ENCODE measurements around the gene CTSC.

The CTSC gene

DNA sequence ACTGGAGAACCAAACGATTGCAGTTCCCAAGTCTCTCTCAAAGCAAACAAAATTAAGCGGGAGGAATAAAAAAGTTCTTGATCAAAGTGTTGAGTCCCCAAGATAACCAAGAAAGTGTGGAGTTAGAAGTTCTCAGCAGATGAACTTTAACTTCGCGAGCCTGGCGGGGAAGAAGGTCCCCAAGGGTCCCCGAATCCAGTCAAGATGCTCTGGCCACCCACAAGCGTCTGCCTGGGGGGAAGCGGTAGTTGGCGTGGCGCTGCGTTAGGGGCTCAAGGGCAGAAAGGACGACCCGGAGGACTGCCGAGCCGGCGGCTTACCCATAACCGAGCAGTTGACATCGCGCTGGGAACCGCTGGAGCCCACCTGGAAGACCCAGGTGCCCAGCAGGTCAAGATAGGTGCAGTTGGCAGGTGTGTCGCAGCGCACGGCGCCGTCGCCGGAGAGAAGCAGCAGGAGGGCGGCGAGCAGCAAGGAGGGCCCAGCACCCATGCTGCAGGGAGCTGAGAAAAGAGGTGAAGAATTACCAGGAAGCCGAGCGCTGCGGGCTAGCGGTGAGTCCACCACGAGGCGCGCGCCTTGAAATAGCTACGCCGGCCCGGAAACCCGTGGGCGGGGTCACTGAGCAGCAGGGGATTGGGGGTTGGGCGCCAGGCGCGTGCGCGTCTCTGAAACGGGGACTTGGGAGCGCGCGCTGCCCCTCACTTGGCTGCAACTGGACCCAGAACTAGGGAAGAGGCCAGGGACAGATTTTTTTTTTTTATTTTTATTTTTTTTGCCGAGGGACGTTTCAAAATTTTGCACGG, at the start of gene CTSC:
CTSC (minus strand) TSS at position 556 of the 806 bp plus-strand sequence; CDS start at position 492, 64 bp downstream.
- peak; percentile 73 to 86 for DNase-seq

DNA sequence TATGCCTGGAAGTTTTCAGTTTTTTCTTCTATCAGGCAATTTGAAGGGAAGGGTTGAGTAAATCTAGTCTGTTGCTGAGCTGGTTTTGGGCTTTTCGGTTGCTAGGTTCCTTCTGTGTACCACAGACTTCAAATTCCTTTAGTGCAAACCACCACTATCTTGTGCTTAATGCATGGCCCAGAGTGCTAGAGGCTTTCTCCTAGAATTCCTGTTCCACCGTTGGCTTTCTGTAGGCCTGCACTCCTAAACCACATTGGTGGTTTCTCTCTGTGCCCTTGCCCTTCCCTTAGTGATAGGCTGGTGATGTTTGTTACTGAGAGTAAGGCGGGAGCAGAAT, 47.1 kb upstream of the CTSC start:
- DNase-seq = no peak

DNA sequence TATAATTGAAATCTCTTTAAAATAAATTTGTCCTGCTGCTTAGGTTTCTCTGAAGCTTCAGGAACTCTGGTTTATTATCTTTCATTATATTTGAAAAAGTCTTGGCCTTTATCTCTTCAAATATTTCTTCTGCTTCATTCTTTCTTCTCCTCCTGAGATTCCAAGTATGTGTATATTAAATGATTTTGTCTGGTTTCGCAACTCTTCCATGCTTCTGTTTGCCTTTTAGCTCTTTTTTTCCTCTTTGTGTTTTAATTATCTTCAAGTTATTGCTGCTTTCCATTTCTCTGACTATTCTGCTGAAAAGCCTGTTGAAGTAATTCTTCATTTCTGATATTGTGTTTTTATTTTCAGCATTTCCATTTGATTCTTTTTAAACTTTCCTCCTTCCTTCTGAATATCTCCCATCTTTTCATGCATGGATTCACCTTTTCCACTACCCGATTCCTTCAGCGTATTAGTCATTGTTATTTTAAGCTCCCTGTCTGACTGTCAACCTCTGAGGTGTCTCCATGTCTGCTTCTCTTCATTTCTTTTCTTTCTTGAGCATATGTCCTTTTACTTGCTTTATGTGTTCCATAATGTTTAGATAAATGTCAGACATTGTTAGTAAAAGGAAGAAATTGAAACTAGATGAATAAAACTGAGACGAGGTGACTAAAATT, 46.6 kb upstream of the CTSC start:
- DNase-seq = no peak

DNA sequence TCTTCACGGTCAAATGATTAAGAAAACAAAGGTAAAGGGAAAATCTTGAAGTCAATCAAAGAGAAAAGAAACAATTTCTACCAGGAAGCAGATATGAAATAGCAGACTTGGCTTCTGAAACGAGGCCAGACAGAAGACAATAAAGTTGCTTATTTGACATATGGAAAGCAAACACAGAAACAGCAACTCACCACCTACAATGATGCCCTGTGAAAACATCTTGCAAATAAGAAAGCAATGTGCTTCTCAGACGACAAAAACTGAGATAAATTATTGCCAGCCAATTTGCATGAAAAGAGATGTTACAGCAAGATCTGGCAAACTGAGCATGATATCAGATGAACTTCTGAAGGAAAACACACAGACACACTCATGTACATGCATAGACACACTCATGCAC, 45.9 kb upstream of the CTSC start:
- DNase-seq = no peak

DNA sequence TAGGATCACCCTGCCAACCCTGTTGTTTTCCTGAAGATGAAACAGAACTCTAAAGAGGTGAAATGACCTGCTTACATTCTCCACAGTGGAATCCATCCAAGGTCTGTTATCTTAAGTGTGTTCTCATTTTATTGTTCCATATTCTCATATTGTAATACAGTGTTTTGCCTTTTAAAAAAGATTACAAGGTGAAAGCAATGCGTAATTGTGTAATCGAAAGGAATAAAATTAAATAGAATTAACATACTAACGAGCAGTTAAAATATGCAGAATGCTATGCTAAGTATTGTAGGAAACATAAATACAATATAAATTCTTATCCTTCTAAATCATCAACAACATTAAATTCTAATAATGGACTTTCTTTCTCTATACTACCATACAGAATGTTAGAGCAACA, 41.6 kb upstream of the CTSC start:
- DNase-seq = no peak

DNA sequence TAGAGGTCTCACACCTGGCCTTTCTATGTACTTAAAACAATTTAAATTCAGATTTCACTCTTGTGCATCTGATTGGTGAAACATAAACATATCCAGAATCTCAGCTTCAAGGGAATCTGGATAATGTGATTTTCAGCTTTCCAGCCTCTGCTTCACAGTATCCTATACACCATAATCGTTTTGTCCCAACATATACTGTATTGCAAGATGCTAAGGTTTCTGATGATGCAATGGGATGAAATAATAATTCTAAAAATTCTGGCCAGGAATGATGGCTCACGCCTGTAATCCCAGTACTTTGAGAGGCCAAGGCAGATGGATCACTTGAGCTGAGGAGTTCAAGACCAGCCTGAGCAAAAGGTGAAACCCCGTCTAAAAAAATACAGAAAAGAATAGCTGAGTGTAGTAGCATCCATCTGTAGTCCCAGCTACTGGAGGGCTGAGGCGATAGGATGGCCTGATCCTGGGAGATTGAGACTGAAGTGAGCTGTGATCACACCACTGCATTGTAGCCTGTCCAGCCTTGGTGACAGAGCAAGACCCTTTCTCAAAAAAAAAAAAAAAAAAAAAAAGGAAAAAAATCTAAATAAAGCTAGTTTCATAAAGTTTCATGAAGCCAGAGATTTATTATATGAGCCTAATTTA, 41.0 kb upstream of the CTSC start:
- DNase-seq = no peak

DNA sequence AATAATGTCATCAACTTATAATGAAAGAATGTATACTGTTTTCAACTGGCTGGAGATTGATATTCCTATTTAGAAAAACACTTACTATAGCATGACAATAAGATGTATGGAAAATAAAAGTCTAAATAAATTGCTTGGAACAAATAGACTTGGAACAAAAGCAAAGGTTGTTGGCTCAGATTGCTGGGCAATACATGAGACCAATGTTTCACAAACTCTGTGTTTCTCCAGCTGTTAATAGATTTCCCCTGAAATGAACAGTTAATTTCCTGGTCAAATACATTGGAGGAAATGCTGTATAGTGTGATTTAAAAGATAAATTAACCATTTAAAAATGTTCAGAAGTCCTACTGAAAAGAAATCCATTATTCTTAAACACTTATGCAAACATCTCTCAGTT, 40.1 kb upstream of the CTSC start:
- DNase-seq = no peak

DNA sequence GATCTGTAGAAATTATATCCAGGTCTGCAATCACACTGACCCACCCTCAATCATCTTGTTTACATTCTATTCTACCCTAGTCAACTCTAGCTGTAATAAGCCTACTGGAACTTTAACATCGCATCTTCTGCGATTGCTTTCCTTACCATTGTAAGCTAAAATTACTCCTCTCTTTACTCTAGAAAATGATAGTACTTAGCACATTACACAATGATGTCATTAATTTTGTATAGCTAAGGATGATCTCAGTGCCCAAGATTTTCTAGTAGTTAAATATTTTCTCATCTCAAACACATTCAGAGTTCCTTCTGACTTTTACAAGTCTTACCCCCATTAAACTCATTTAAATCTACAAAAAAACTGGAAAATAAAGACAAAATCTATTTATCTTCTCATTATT, 39.6 kb upstream of the CTSC start:
- no peak for DNase-seq

DNA sequence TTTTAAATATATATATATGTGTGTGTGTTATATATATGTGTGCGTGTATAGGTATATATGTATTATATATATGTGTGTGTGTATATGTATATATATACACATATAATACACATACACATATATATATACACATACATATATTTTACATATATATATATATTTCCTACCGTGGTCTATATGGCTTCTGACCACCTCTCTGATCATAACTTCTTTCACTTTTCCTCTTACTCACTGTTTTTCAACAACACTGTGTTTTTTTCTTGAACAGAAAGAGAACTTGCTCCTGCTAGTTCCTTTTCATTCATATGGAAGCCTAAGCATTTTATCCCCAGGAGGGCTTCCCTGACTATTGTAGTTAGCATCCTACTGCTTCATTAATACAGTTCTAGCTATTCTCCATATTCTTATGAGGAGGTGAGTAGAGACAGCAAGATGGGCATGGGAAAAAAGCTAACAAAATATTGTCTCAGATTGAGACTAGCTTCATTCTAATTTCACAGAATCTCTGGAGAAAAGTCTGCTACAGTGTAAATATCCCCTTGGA, 38.5 kb upstream of the CTSC start:
- DNase-seq = no peak

DNA sequence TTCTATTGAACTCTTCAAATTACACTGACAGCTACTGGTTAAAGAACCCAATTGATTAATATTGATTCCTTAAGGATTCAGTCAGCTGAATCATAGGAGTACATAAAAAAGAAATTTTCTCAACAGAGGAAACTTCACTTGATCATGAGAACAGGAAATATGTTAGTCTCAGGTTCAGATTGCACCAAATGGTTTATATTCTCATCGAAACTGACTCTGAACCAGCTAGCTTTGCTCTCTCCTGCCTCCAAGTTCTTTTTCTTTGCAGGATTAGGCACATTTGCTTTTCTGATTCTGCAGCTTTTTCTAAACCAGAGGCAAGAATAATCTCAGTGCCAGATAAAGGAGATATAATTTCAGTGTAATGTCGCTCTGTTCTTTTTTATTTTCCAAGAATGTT, 33.2 kb upstream of the CTSC start:
- DNase-seq = no peak

DNA sequence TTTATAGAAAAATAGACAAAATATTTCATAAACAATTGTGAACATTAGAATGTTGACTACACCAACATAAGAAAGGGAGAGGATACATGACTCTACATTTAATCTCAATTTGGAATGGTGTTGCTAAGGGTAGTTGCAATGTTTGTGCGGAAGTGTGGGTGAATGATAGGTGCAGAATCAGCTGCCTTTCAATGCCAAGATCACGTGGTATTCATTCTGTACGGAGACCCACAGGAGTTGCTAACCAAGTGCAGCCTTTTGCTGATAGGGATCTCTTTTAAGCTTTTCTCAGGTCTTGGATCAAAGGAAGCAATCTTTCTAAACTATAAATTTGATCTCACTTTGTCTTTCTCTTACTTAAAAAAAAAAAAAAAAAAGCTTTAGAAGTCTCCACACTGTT, 29.8 kb upstream of the CTSC start:
- DNase-seq = no peak

DNA sequence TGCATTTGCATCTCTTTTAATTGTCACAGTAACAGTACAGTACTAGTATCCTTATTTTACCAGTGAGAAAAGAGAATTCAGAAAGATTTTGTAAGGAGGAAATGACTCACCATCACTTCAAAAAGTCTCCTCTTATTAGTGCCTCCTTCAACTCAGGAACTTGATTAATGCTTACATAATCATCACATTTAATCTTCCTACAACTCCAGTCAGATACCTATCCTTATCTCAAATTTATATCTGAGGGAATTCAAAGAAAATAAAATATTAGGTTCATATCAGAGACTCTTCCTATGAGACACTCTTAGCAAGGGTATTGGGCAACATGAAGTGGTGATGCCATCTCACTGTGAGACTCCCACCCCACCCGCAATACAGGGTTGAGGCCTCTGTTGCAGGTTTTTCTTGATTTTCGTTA, 26.1 kb upstream of the CTSC start:
- no peak for DNase-seq

DNA sequence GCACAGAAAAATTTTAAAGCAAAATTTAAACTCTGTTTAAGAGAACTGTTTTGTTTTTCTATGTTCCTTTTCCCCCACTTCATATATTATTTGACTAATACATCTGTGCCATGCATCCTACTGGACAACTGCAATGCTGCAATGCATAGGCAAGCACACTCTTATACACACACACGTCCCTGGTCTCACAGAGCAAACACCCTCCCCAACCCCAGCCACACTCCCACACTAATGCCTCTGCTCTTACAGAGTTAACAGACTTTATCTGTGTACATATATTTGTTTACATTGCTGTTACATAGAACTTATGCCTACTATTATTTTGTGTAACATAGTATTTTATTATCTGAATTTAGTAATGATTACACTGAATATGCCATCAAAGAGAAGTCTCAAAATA, 25.5 kb upstream of the CTSC start:
- DNase-seq = no peak

DNA sequence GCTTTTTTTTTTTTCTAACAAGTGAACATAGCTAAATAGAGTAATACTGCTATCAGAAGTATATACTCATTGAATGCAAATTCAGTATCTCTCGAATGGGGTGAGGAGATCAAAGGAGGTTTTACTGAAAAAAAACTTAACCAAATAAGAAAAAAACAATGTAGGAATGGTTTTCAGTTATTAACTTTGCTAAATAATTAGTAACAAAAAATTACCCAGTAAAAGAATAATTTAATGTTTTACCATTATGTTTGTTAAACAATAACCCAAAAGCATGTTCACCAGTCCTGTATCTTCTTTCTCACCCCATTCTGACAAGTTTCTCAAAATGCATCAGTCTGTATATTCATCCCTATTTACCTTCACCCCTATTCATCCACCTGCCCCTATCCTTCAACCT, 22.6 kb upstream of the CTSC start:
- DNase-seq = no peak

DNA sequence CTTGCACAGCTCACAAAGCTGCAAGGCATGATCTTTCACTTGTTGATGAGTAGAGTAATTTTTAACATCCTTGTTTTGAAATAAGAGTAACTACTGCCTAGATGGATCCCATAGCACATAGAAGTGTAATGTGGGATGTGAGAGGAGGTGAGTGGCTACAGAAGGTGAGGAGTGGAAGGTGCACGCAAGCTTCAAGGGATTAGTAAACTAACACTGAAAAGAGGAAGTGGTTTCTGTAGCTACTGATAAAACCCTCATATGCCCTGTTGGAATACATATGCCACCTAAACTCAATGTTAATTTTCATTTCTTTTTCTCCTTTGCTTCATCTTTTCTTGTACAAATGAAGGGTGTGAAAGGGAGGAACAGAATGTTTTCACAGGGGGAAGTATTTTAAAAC, 22.0 kb upstream of the CTSC start:
- DNase-seq = peak; percentile 1 to 40

DNA sequence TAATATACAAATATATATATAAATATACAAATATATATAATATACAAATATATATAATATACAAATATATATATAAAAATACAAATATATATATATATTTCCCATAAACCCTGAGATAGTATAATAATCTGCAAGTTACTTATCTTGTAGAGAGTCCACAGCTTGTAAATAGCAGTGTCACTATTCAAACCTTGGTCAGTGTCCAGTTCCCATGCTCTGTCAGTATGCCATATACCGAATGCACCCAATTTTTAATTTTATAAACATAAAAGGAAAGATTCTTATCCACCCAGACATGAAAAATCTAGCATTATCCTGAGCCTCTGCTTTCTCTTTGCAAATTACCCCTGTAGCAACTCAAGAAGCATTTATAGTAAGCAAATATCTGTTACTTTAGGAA, 21.6 kb upstream of the CTSC start:
- DNase-seq = no peak

DNA sequence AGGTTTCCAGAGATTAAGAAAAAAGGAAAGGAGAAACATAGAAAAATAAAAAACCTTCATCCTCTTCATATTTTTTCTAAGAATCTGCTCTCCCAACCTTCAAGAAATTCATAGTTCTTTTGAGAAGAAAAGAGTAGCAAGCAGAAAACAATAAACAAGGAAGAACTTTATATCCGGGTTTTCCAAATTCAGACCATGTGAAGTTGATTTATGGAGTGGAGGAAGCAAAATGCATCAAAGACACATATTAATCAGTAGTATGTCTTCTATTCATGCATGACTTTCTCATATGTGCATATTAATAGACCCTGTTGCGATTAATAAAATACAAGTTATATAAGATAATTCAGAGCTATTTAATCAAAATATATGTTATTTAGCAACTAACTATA, 20.5 kb upstream of the CTSC start:
- DNase-seq = no peak

DNA sequence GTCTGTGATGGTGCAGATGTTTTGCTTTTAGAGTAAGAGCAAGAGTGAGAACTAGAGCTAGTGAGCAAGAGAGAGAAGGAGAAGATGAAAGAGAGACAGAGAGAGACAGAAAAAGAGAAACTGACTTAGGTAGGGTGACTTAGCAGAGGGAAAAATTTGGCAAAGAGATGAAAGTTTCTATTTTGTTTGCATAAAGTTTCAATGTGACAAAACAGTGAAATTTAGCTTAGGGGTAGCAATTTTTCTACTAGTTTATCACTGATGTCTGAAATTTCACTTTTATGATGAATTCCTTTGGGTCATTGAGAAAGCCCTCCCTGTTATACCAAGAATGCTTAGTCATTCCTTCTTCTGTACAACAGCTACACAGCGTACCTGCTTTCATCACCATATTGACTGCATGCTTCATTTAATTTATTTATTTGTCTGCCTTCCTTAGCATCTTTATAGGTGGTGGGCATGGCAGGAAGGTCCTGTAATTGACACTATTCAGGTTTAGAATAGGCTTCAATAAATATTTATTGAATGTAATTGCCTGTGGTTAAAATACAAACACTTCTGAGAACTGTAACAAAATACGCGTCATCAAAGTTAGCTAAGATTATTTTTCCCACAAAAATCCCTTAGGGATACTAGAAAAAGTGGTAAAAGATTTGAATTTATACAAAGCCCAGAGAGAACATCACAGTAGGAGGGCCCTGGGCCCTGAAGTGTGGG, 19.9 kb upstream of the CTSC start:
- DNase-seq = no peak

DNA sequence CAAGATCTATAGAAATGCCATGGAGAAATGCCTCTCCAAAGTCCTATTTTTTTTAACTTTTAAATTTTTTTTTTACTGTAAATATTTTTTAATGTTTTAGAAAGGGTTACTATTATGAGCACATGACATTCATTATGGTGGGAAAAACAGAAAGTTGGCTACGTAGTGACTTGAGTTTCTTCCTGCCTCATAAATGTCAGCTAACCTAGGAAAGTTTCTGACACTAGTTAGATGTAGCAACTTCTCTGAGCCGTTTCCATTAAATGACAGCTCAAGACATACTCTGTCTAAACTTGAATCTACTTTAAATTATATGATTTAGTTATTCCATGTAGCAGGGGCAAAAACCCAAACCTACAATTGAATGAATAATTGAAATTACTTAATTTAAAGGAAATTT, 18.4 kb upstream of the CTSC start:
- DNase-seq = no peak

DNA sequence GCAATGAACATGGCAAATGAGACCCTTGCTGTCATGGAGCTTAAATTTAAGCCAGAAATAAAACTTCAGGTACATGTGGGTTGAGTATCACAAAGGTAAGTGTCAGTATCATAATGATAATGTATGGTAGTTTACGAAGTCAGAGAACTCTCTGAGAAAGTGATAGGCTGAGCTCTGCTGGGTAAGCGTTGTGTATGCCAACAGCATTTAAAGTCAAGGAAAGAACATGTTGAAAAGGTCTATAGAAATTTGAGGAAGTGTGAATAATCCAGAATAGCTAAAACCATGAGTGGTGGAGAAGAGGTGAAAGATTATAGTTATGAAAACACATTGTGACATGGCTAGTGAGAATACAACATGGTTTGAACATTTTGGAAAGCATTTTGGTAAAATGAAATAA, 17.4 kb upstream of the CTSC start:
- DNase-seq = no peak

DNA sequence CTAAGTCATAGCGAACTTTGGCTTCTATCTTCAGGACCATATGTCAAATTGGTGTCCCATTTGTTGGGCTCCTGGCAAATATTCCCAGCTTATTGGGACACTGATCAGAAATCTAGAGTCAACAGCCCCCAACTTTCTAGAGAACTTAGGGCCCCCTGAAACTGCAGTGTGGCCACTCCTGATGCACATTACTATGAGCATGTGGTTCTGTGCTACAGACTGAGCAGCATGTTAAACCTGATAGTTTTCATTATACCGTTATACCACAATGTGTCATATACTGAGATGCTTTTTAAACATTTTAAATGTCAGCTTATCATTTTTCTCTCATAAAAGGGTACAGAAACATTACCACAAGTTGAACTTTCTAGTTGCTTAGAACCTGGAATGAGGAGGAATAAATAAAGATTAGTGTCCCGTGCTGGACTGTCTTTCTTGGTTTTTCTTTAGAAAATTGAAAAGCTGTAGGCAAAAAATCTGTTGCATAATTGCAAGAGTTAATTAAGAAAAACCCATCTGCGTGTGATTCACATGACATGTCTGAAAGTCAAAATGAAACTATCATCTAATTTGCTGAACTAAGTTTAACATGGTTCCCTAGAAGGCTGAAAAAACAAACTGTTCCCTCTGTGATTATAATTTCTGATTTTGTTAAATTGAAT, 16.4 kb upstream of the CTSC start:
- DNase-seq = no peak

DNA sequence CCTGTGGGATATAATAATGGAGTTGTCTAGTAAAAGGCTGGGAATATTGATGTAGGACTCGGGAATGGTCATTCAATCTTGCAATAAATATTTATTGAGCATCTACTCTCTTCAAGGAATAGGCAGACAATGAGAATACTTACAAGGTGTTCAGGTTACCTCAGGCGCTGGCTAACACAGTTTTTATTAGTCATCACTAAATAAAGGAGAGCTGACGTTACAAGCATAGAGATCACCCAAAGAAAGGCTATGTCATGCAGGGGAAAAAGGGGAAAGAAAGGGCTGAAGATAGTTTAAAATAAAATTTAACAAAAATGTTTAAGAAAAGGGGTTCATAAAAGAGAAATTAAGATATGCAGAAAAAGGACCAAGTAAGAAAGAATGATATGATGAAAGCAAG, 15.8 kb upstream of the CTSC start:
- no peak for DNase-seq

DNA sequence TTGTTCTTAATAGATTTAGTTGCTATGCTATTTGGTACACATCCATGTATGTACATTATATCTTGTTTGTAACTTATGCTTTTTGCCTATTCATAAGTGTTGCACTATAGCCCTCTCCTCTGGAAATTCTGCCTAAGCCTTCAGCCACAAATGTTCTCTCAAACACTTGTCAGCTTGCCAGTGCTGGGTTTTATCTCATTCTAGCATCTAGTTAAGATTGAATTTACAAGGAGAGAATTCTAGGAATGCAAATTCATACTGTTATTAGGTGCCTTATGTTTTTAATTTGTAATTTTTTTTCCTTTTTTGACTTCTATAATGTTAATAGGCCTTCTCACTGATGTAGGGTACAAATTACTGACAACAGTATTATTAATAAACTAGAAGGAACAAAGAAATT, 14.6 kb upstream of the CTSC start:
- no peak for DNase-seq

Measured in NCI-H524 (cell line).